H9 (cell line): ENCODE results near the gene CXCL3. TPM values are rescaled to one million over a fixed set of nuclear protein-coding genes. Genes with fewer than 3 reads are reported as not detected.
A peak's percentile ranks its signal among the peaks of the same experiment; 100 is the strongest.

Experiments used
- DNase-seq: peaks from one replicate; pipeline ENCODE4 v3.0.0-alpha.2; 2017
- H2AFZ ChIP-seq: one replicate; pipeline ENCODE4 v1.6.1; 2013; ENCODE audit warnings: mild to moderate bottlenecking, low read length, control low read depth, moderate library complexity
- H2AK5ac ChIP-seq: 2 replicates; pipeline ENCODE4 v1.6.1; 2013; ENCODE audit warnings: low read length, control low read depth, mixed read lengths; ENCODE audit not compliant: insufficient read length
- H2BK120ac ChIP-seq: one replicate; pipeline ENCODE4 v1.6.1; 2013; ENCODE audit warnings: low read depth, mild to moderate bottlenecking, low read length, control low read depth, inconsistent platforms; ENCODE audit not compliant: poor library complexity, severe bottlenecking
- H2BK12ac ChIP-seq: 2 replicates; pipeline ENCODE4 v1.6.1; 2013; ENCODE audit warnings: low read length, control low read depth, mixed read lengths, low read depth; ENCODE audit not compliant: insufficient read length
- H2BK15ac ChIP-seq: 2 replicates; pipeline ENCODE4 v1.6.1; 2013; ENCODE audit warnings: low read depth, low read length, control low read depth
- H2BK20ac ChIP-seq: one replicate; pipeline ENCODE4 v1.6.1; 2013; ENCODE audit warnings: low read depth, mild to moderate bottlenecking, low read length, control low read depth, inconsistent platforms; ENCODE audit not compliant: poor library complexity, severe bottlenecking
- H2BK5ac ChIP-seq: 2 replicates; pipeline ENCODE4 v1.6.1; 2013; ENCODE audit warnings: low read length, control low read depth, mixed read lengths; ENCODE audit not compliant: insufficient read length
- H3K14ac ChIP-seq: 2 replicates; pipeline ENCODE4 v1.6.1; 2013; ENCODE audit warnings: low read length, control low read depth; ENCODE audit not compliant: insufficient read depth
- H3K18ac ChIP-seq: 2 replicates; pipeline ENCODE4 v1.6.1; 2013; ENCODE audit warnings: low read depth, mild to moderate bottlenecking, mixed read lengths, low read length, control low read depth; ENCODE audit not compliant: insufficient read length
- H3K23ac ChIP-seq: 2 replicates; pipeline ENCODE4 v1.6.1; 2013; ENCODE audit warnings: low read length, control low read depth, mixed read lengths, low read depth; ENCODE audit not compliant: insufficient read length
- H3K23me2 ChIP-seq: 2 replicates; pipeline ENCODE4 v1.6.1; 2013; ENCODE audit warnings: low read depth, mild to moderate bottlenecking, mixed read lengths, low read length, control low read depth; ENCODE audit not compliant: insufficient read length, poor library complexity, severe bottlenecking
- H3K27ac ChIP-seq: 2 replicates; pipeline ENCODE4 v1.5.1; 2013; ENCODE audit warnings: low read length, control low read depth, mixed read lengths, low read depth; ENCODE audit not compliant: insufficient read length
- H3K27me3 ChIP-seq: 2 replicates; pipeline ENCODE4 v1.6.1; 2013; ENCODE audit warnings: low read length, control low read depth, inconsistent platforms; ENCODE audit not compliant: insufficient read depth
- H3K4ac ChIP-seq: 2 replicates; pipeline ENCODE4 v1.6.1; 2013; ENCODE audit warnings: low read depth, mild to moderate bottlenecking, control low read depth, inconsistent platforms, low read length, moderate library complexity
- H3K4me1 ChIP-seq: 2 replicates; pipeline ENCODE4 v1.6.1; 2013; ENCODE audit warnings: low read length, control low read depth, inconsistent platforms; ENCODE audit not compliant: insufficient read depth
- H3K4me2 ChIP-seq: 2 replicates; pipeline ENCODE4 v1.6.1; 2013; ENCODE audit warnings: low read length, control low read depth, mixed read lengths; ENCODE audit not compliant: insufficient read length, insufficient read depth
- H3K56ac ChIP-seq: 2 replicates; pipeline ENCODE4 v1.6.1; 2013; ENCODE audit warnings: low read depth, mild to moderate bottlenecking, mixed read lengths, low read length, control low read depth; ENCODE audit not compliant: insufficient read length
- H3K79me1 ChIP-seq: 2 replicates; pipeline ENCODE4 v1.6.1; 2013; ENCODE audit warnings: low read depth, mild to moderate bottlenecking, moderate library complexity, low read length, control low read depth, inconsistent platforms; ENCODE audit not compliant: insufficient read depth, poor library complexity, severe bottlenecking
- H3K79me2 ChIP-seq: 2 replicates; pipeline ENCODE4 v1.6.1; 2013; ENCODE audit warnings: low read length, control low read depth, inconsistent platforms; ENCODE audit not compliant: insufficient read depth
- H3K9ac ChIP-seq: 2 replicates; pipeline ENCODE4 v1.6.1; 2013; ENCODE audit warnings: low read length, control low read depth, mixed read lengths; ENCODE audit not compliant: insufficient read length; ENCODE audit errors: extremely low read depth
- H3K9me3 ChIP-seq: one replicate; pipeline ENCODE4 v1.6.1; 2013; ENCODE audit warnings: low read depth, low read length, inconsistent platforms; ENCODE audit not compliant: control insufficient read depth
- H3T11ph ChIP-seq: one replicate; pipeline ENCODE4 v1.6.1; 2013; ENCODE audit warnings: mild to moderate bottlenecking, low read length, control low read depth, inconsistent platforms
- H4K20me1 ChIP-seq: one replicate; pipeline ENCODE4 v1.6.1; 2013; ENCODE audit not compliant: control insufficient read depth, insufficient read length, insufficient read depth
- H4K5ac ChIP-seq: 2 replicates; pipeline ENCODE4 v1.6.1; 2013; ENCODE audit warnings: low read depth, mild to moderate bottlenecking, mixed read lengths, low read length, control low read depth; ENCODE audit not compliant: insufficient read length
- H4K8ac ChIP-seq: replicated peaks from 2 replicates; pipeline ENCODE4 v1.6.1; 2013; ENCODE audit warnings: low read length, control low read depth, mixed read lengths, low read depth; ENCODE audit not compliant: insufficient read length
- H4K91ac ChIP-seq: 2 replicates; pipeline ENCODE4 v1.6.1; 2013; ENCODE audit warnings: low read depth, mild to moderate bottlenecking, moderate library complexity, mixed read lengths, low read length, control low read depth; ENCODE audit not compliant: insufficient read length
- H3K27ac Mint-ChIP-seq, 3 experiments: 2 replicates in 2 of 3; 3 replicates in 1 of 3; pipeline ENCODE4 v1.8.0; 2020 to 2021; ENCODE audit warnings: mixed read lengths in 3 of 3, mild to moderate bottlenecking in 1 of 3, moderate library complexity in 1 of 3
- H3K27me3 Mint-ChIP-seq: 2 replicates; pipeline ENCODE4 v1.8.0; 2021; ENCODE audit warnings: low read depth, mild to moderate bottlenecking, moderate library complexity, mixed read lengths
- H3K36me3 Mint-ChIP-seq, 3 experiments: 2 replicates in 2 of 3; 3 replicates in 1 of 3; pipeline ENCODE4 v1.8.0; 2020 to 2021; ENCODE audit warnings: low read depth in 3 of 3, mixed read lengths in 3 of 3; ENCODE audit not compliant: insufficient read depth in 1 of 3
- H3K4me1 Mint-ChIP-seq, 2 experiments: 2 replicates each; pipeline ENCODE4 v1.8.0; 2020; ENCODE audit warnings: mixed read lengths in 2 of 2
- H3K4me3 Mint-ChIP-seq, 2 experiments: 2 replicates in 1 of 2; 3 replicates in 1 of 2; pipeline ENCODE4 v1.8.0; 2020 to 2021; ENCODE audit warnings: mild to moderate bottlenecking in 2 of 2, mixed read lengths in 2 of 2, moderate library complexity in 1 of 2
- H3K9me3 Mint-ChIP-seq, 2 experiments: 2 replicates in 1 of 2; 3 replicates in 1 of 2; pipeline ENCODE4 v1.8.0; 2020; ENCODE audit warnings: mild to moderate bottlenecking in 2 of 2, mixed read lengths in 2 of 2, moderate library complexity in 1 of 2
- WGBS: extraction: QIAGEN DNeasy Blood & Tissue Kit; methylation state at CpG from one replicate; pipeline ENCODE4 v1.1.7; 2013; ENCODE audit warnings: missing lambda C conversion rate, low lambda C conversion rate, mixed read lengths; ENCODE audit not compliant: insufficient read length; ENCODE audit errors: extremely low coverage; 5-methylcytosine and 5-hydroxymethylcytosine counted together
- total RNA-seq: library from RNA; stranded (reverse); gene quantifications from 2 replicates; pipeline ENCODE4 v1.2.1, GENCODE V29; 2021
- TF ChIP-seq, protein P1 (sequence below): fragments of 200-600 bp; sonication (generic); conservative IDR thresholded peaks from 3 replicates; pipeline ENCODE4 v1.8.0; 2021; ENCODE audit warnings: antibody characterized with exemption, mild to moderate bottlenecking

CXCL3 gene
- total RNA-seq, 1 experiment from 2014 or later = 3.7 TPM

DNA sequence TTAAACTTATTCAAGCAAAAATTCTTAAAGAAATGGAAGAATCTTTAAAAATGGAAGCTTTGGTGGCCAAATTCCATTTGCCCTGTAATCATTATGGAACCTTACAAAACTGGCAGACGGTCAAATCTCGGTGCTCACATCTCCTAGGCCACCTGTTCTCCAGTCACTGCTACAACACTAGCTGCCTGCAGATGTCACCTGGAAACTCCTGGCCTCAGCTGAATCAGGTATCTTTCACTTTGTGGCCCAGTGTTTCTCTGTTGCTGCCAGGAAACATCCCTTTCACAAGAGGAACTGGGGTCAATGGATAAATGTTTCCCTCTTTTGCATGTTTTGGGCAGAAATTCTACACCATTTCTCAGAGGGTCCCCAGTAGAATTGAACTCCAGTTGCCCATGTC lies 4.2 kb upstream of the CXCL3 start:
- Histone ChIP-seq H4K5ac (no peak overlapping the region), H3K27me3 (no peaks in the 10 kb centered on the region), H2AK5ac (no peak overlapping the region), H3K27ac (no peak overlapping the region), H3K18ac (no peak overlapping the region), H2BK12ac (no peak overlapping the region), H2BK15ac (no peak overlapping the region), H3K4me1 (peaks cover 7% of the 10 kb centered on the region; the same call in 1 of the 2 replicates), H2BK120ac (no peak overlapping the region), H3K9ac (no peak overlapping the region), H3K23me2 (peaks cover 5% of the 10 kb centered on the region), H3K14ac (no peak overlapping the region), H3T11ph (no peak overlapping the region), H3K56ac (no peak overlapping the region), H3K4me2 (no peak overlapping the region), H4K8ac (no peak overlapping the region), H4K91ac (no peak overlapping the region), H3K4ac (no peak overlapping the region), H3K79me1 (no peaks in the 10 kb centered on the region), H4K20me1 (no peaks in the 10 kb centered on the region), H3K23ac (no peak overlapping the region), H3K9me3 (no peaks in the 10 kb centered on the region), H2BK20ac (no peak overlapping the region), H2AFZ (no peak overlapping the region), H2BK5ac (no peak overlapping the region), H3K79me2 (no peaks in the 10 kb centered on the region)
- DNase-seq = peak; percentile 39
- no peak overlapping the region for H3K27ac Mint-ChIP-seq
- TF ChIP-seq, protein P1, sequence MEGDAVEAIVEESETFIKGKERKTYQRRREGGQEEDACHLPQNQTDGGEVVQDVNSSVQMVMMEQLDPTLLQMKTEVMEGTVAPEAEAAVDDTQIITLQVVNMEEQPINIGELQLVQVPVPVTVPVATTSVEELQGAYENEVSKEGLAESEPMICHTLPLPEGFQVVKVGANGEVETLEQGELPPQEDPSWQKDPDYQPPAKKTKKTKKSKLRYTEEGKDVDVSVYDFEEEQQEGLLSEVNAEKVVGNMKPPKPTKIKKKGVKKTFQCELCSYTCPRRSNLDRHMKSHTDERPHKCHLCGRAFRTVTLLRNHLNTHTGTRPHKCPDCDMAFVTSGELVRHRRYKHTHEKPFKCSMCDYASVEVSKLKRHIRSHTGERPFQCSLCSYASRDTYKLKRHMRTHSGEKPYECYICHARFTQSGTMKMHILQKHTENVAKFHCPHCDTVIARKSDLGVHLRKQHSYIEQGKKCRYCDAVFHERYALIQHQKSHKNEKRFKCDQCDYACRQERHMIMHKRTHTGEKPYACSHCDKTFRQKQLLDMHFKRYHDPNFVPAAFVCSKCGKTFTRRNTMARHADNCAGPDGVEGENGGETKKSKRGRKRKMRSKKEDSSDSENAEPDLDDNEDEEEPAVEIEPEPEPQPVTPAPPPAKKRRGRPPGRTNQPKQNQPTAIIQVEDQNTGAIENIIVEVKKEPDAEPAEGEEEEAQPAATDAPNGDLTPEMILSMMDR = peak; percentile 34; the same call in 2 of the 3 replicates
- WGBS = no CpG with 5 or more reads among the region's 2 CpGs
- H3K27me3 Mint-ChIP-seq = peaks cover 12% of the 10 kb centered on the region
- H3K4me3 Mint-ChIP-seq = no peak overlapping the region
- peaks cover 12% of the 10 kb centered on the region in 2 experiments for H3K9me3 Mint-ChIP-seq
- H3K4me1 Mint-ChIP-seq = peaks cover 9 to 18% of the 10 kb centered on the region in 2 experiments
- peaks cover 0 to 11% (median 8%) of the 10 kb centered on the region in 3 experiments; a peak in 4 of 7 replicates for H3K36me3 Mint-ChIP-seq
